GM12878 (cell line): ENCODE results near the gene SLC15A3. TPM values are rescaled to one million over a fixed set of nuclear protein-coding genes. Genes with fewer than 3 reads are reported as not detected.

ENCODE experiments used
- ATAC-seq: fragments of 200-7000 bp; cut with Tn5 transposase; 3 replicates; pipeline ENCODE4 v1.9.1; 2020; ENCODE audit warnings: mild to moderate bottlenecking, moderate library complexity
- BruUV-seq: library from RNA; stranded (reverse); fragments of 400-500 nt; replicated peaks from 2 replicates; lab custom pipeline; 2021; lab: Mats Ljungman, UMichigan
- CTCF ChIA-PET: fragments of 300-600 bp; sonication (Branson Sonifier 250); formaldehyde crosslinking; extraction: SDS; loops from one replicate; lab custom pipeline; 2021; ENCODE audit warnings: inconsistent platforms; lab: Yijun Ruan, JAX
- POLR2A ChIA-PET: fragments of 350-600 bp; formaldehyde crosslinking; extraction: SDS; loops from one replicate; lab custom pipeline; 2021; ENCODE audit warnings: inconsistent platforms; lab: Charles Lee
- RAD21 ChIA-PET: fragments of 300-600 bp; sonication (Branson Sonifier 250); formaldehyde crosslinking; loops from one replicate; lab custom pipeline; 2023; ENCODE audit warnings: antibody characterized with exemption; ENCODE audit not compliant: unreplicated experiment; lab: Charles Lee
- SMC1A ChIA-PET: fragments of 300-600 bp; sonication (Branson Sonifier 250); formaldehyde crosslinking; loops from one replicate; lab custom pipeline; 2023; ENCODE audit not compliant: unreplicated experiment, uncharacterized antibody; lab: Charles Lee
- DNase-seq: peaks from one replicate; pipeline ENCODE4 v3.0.0-alpha.2; 2011; ENCODE audit warnings: low read depth, low spot score
- FAIRE-seq: peaks from 3 replicates; lab custom pipeline; 2011; peaks lifted over from hg19 to GRCh38; lab: Jason Lieb, UNC
- H2AFZ ChIP-seq: 2 replicates; pipeline ENCODE4 v1.6.0; 2011; ENCODE audit warnings: low read depth, low read length, control low read depth; ENCODE audit not compliant: control insufficient read depth
- H3K27ac ChIP-seq: 2 replicates; pipeline ENCODE4 v1.5.1; 2011; ENCODE audit warnings: control low read depth; ENCODE audit not compliant: control insufficient read depth, insufficient read depth
- H3K27me3 ChIP-seq, 2 experiments: replicated peaks in 1 of 2; 2 replicates each; pipeline versions ENCODE4 v1.6.0 to v1.6.1; 2011; ENCODE audit warnings: low read length in 1 of 2; ENCODE audit not compliant: control insufficient read depth in 2 of 2, insufficient read depth in 2 of 2
- H3K36me3 ChIP-seq, 2 experiments: 2 replicates each; pipeline ENCODE4 v1.5.1; 2011; ENCODE audit warnings: low read length in 1 of 2; ENCODE audit not compliant: control insufficient read depth in 2 of 2, insufficient read depth in 2 of 2
- H3K4me1 ChIP-seq: 2 replicates; pipeline ENCODE4 v1.6.1; 2011; ENCODE audit warnings: mild to moderate bottlenecking, low read length, moderate library complexity, mixed read lengths; ENCODE audit not compliant: control insufficient read depth, insufficient read depth
- H3K4me2 ChIP-seq: 2 replicates; pipeline ENCODE4 v1.6.0; 2011; ENCODE audit warnings: control low read depth; ENCODE audit not compliant: control insufficient read depth, insufficient read depth
- H3K4me3 ChIP-seq: fragments of 200-600 bp; sonication (generic); 2 replicates; pipeline ENCODE4 v1.5.1; 2016
- H3K79me2 ChIP-seq: 2 replicates; pipeline ENCODE4 v1.6.0; 2011; ENCODE audit warnings: low read length; ENCODE audit not compliant: control insufficient read depth, insufficient read depth
- H3K9ac ChIP-seq: 2 replicates; pipeline ENCODE4 v1.8.0; 2011; ENCODE audit warnings: low read length, control low read depth, mixed read lengths; ENCODE audit not compliant: control insufficient read depth, insufficient read depth
- H3K9me3 ChIP-seq: replicated peaks from 3 replicates; pipeline ENCODE4 v1.5.1; 2011; ENCODE audit warnings: mild to moderate bottlenecking, low read length; ENCODE audit not compliant: control insufficient read depth, insufficient read depth
- H4K20me1 ChIP-seq: 2 replicates; pipeline ENCODE4 v1.6.0; 2011; ENCODE audit not compliant: control insufficient read depth, insufficient read depth
- DPF2 ChIP-seq: fragments of 450-650 bp; IDR thresholded peaks from 2 replicates; pipeline ENCODE4 v1.6.1; 2017; ENCODE audit warnings: mild to moderate bottlenecking
- KAT2A ChIP-seq: conservative IDR thresholded peaks from 2 replicates; pipeline ENCODE4 v1.6.1; 2011; ENCODE audit warnings: low read depth, low read length; ENCODE audit not compliant: control insufficient read depth
- MEF2B ChIP-seq: fragments of 450-650 bp; IDR thresholded peaks from 2 replicates; pipeline ENCODE4 v1.6.1; 2018; ENCODE audit warnings: mild to moderate bottlenecking, moderate library complexity; ENCODE audit not compliant: partially characterized antibody, poor library complexity, severe bottlenecking
- MYC ChIP-seq: IDR thresholded peaks from 2 replicates; pipeline ENCODE4 v1.6.1; 2011; ENCODE audit warnings: mild to moderate bottlenecking, low read length, moderate library complexity, inconsistent platforms; ENCODE audit not compliant: insufficient read depth, insufficient replicate concordance, insufficient read length, severe bottlenecking
- NR2F1 ChIP-seq: fragments of 450-650 bp; conservative IDR thresholded peaks from 2 replicates; pipeline ENCODE4 v1.6.1; 2017; ENCODE audit warnings: mild to moderate bottlenecking
- PAX8 ChIP-seq: fragments of 450-650 bp; IDR thresholded peaks from 2 replicates; pipeline ENCODE4 v1.6.1; 2017; ENCODE audit warnings: mild to moderate bottlenecking, moderate library complexity
- SUZ12 ChIP-seq: fragments of 200-600 bp; sonication (generic); IDR thresholded peaks from one replicate; pipeline ENCODE4 v1.6.1; 2018; ENCODE audit warnings: antibody characterized with exemption, mild to moderate bottlenecking; ENCODE audit not compliant: unreplicated experiment
- WGBS: methylation state at CpG from one replicate; pipeline ENCODE4 v1.1.6; 2016; ENCODE audit warnings: low lambda C conversion rate; ENCODE audit not compliant: insufficient replicate concordance, insufficient coverage; ENCODE audit errors: missing lambda C conversion rate; 5-methylcytosine and 5-hydroxymethylcytosine counted together
- in situ Hi-C: fragments of 300-500 bp; cut with MboI; formaldehyde crosslinking; loops from 9 replicates; pipeline ENCODE4 v1.14.3; 2018; ENCODE audit warnings: mixed read lengths
- intact Hi-C: fragments of 100-400 bp; cut with micrococcal nuclease; formaldehyde crosslinking; loops from one replicate; pipeline ENCODE4 v1.14.2; 2022; ENCODE audit not compliant: unreplicated experiment
- polyA plus RNA-seq, 11 experiments: library from polyadenylated mRNA; depleted of rRNA in 4 of 11; unstranded in 6 of 11; stranded (reverse) in 5 of 11; fragments of >200 nt; fragmentation: Nextera tagmentation in 4 of 11; fragmentation: Illumina TruSeq in 1 of 11; extraction: Ambion mirVana in 4 of 11; extraction: Trizol in 1 of 11; gene quantifications; 1 replicate in 1 of 11; 2 replicates in 10 of 11; pipeline versions ENCODE4 v1.2.1 to v1.2.3, GENCODE V29; 2011 to 2016; ENCODE audit warnings: inconsistent platforms in 2 of 11, missing spikeins in 2 of 11, low read depth in 1 of 11
- total RNA-seq, 4 experiments: library from RNA; depleted of rRNA in 3 of 4; stranded (reverse); fragments of >200 nt in 3 of 4; fragmentation: Illumina TruSeq in 1 of 4; extraction: Trizol in 1 of 4; gene quantifications; 2 replicates each; pipeline versions ENCODE4 v1.2.1 to v1.2.3, GENCODE V29; 2013 to 2021
- TF ChIP-seq, protein P1 (sequence below): IDR thresholded peaks from 2 replicates; pipeline ENCODE4 v1.6.1; 2012; ENCODE audit warnings: mild to moderate bottlenecking, low read depth, low read length
- TF ChIP-seq, protein P2 (sequence below): IDR thresholded peaks from 2 replicates; pipeline ENCODE4 v1.6.1; 2011; ENCODE audit warnings: mild to moderate bottlenecking, low read depth, low read length, moderate library complexity; ENCODE audit not compliant: insufficient replicate concordance
- TF ChIP-seq, protein P3 (sequence below): fragments of 450-650 bp; IDR thresholded peaks from 2 replicates; pipeline ENCODE4 v1.6.1; 2017; ENCODE audit warnings: mild to moderate bottlenecking

Gene SLC15A3
- total and polyA plus RNA-seq, 10 of the 15 experiments (the other 5 are each of a cell fraction or from before 2014, with no cell fraction given) = 17.7 to 102 (median 55.8) TPM

DNA sequence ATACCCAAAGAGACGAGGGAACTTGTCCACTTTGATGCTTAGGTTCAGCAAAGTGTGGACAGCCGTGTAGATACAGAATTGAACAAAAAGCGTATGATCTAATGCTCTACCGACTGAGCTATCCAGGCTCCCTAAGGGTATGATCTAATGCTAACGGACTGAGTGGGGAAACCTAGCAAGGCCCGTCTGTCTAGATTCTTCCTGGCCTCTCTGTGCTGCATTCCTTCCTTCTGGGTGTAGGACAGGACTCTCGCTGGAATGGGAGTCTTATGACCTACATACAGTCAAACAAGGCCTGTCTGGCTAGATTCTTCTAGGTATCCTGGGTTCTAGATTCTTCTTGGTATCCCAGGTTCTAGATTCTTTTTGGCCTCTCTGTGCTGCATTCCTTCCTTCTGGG lies 8.4 kb upstream of the SLC15A3 start (continued):
- TF ChIP-seq, protein P1, sequence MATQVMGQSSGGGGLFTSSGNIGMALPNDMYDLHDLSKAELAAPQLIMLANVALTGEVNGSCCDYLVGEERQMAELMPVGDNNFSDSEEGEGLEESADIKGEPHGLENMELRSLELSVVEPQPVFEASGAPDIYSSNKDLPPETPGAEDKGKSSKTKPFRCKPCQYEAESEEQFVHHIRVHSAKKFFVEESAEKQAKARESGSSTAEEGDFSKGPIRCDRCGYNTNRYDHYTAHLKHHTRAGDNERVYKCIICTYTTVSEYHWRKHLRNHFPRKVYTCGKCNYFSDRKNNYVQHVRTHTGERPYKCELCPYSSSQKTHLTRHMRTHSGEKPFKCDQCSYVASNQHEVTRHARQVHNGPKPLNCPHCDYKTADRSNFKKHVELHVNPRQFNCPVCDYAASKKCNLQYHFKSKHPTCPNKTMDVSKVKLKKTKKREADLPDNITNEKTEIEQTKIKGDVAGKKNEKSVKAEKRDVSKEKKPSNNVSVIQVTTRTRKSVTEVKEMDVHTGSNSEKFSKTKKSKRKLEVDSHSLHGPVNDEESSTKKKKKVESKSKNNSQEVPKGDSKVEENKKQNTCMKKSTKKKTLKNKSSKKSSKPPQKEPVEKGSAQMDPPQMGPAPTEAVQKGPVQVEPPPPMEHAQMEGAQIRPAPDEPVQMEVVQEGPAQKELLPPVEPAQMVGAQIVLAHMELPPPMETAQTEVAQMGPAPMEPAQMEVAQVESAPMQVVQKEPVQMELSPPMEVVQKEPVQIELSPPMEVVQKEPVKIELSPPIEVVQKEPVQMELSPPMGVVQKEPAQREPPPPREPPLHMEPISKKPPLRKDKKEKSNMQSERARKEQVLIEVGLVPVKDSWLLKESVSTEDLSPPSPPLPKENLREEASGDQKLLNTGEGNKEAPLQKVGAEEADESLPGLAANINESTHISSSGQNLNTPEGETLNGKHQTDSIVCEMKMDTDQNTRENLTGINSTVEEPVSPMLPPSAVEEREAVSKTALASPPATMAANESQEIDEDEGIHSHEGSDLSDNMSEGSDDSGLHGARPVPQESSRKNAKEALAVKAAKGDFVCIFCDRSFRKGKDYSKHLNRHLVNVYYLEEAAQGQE = no peak
- TF ChIP-seq, protein P2, sequence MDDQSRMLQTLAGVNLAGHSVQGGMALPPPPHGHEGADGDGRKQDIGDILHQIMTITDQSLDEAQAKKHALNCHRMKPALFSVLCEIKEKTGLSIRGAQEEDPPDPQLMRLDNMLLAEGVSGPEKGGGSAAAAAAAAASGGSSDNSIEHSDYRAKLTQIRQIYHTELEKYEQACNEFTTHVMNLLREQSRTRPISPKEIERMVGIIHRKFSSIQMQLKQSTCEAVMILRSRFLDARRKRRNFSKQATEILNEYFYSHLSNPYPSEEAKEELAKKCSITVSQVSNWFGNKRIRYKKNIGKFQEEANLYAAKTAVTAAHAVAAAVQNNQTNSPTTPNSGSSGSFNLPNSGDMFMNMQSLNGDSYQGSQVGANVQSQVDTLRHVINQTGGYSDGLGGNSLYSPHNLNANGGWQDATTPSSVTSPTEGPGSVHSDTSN = no peak

DNA sequence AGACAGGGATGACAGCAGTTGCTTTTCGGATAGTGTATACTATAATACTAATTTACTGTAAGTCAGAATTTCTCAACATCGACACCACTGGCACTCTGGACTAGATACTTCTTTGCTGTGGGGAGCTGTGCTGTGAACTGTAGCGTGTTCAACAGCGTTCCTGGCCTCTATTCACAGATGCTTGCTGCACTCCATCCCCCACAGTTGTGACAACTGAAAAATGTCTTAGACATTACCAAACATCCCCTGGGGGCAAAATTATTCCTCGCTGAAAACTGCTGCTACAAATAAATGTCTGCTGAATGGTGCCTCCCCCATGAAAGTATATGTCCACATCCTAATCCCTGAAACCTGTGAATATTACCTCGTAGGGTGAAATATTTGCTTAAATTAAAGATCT lies 7.5 kb upstream of the SLC15A3 start:
- CTCF ChIA-PET = interaction anchor here (1.5 kb wide), 1 partner anchor 10 kb away, joined by 5 read pairs; no protein-coding TSS in a partner anchor
- no peaks in the 10 kb centered on the region for H4K20me1 ChIP-seq
- no peak overlapping the region for H3K9ac ChIP-seq
- RAD21 ChIA-PET = interaction anchor here (1.8 kb wide), 1 partner anchor 45 kb away, joined by 3 read pairs; the partner anchor contains the start of gene TMEM109
- peaks cover 11% of the 10 kb centered on the region for H3K4me1 ChIP-seq
- H3K27ac ChIP-seq = no peak overlapping the region
- no peak overlapping the region for H3K4me3 ChIP-seq
- intact Hi-C loops = loop anchor here (10.0 kb wide), 1 partner anchor 115 kb away; the partner anchor contains the start of gene CCDC86
- WGBS = 49% methylated on average over 6 of the region's 6 CpGs
- H3K9me3 ChIP-seq = no peaks in the 10 kb centered on the region; the same call in 2 of the 3 replicates
- H3K4me2 ChIP-seq = no peak overlapping the region
- DNase-seq (no peak), FAIRE-seq (no peak), ATAC-seq (no peak)
- SMC1A ChIA-PET = interaction anchor here (0.8 to 0.9 kb wide), 2 partner anchors 9 to 11 kb away, joined by 3 to 4 read pairs; no protein-coding TSS in a partner anchor
- no peaks in the 10 kb centered on the region for H3K27me3 ChIP-seq
- POLR2A ChIA-PET = no interaction called here
- no peaks in the 10 kb centered on the region for H3K36me3 ChIP-seq
- H2AFZ ChIP-seq = no peak overlapping the region
- in situ Hi-C loops = no loop called here
- TF ChIP-seq PAX8 (no peak), MEF2B (no peak), MYC (no peak), DPF2 (no peak), KAT2A (no peak), SUZ12 (no peak), NR2F1 (no peak)
- TF ChIP-seq, protein P3, sequence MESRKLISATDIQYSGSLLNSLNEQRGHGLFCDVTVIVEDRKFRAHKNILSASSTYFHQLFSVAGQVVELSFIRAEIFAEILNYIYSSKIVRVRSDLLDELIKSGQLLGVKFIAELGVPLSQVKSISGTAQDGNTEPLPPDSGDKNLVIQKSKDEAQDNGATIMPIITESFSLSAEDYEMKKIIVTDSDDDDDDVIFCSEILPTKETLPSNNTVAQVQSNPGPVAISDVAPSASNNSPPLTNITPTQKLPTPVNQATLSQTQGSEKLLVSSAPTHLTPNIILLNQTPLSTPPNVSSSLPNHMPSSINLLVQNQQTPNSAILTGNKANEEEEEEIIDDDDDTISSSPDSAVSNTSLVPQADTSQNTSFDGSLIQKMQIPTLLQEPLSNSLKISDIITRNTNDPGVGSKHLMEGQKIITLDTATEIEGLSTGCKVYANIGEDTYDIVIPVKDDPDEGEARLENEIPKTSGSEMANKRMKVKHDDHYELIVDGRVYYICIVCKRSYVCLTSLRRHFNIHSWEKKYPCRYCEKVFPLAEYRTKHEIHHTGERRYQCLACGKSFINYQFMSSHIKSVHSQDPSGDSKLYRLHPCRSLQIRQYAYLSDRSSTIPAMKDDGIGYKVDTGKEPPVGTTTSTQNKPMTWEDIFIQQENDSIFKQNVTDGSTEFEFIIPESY = no peak
- TF ChIP-seq, all 136 proteins: peak for 0
- no TSS peak for BruUV-seq
- no peaks in the 10 kb centered on the region for H3K79me2 ChIP-seq
